NB4 (cell line): Measurements from ENCODE around the gene WDTC1.

Experiments
- DNase-seq: peaks from one replicate; pipeline ENCODE4 v3.0.0; 2010; ENCODE audit warnings: low read depth
- H3K4me3 ChIP-seq: one replicate; pipeline ENCODE4 v1.5.1; 2011; ENCODE audit warnings: mild to moderate bottlenecking, low read depth, low read length, moderate library complexity
- CTCF ChIP-seq: IDR thresholded peaks from one replicate; pipeline ENCODE4 v1.5.1; 2012; ENCODE audit warnings: low read depth, low read length
- MAX ChIP-seq: IDR thresholded peaks from 2 replicates; pipeline ENCODE4 v1.6.1; 2011; ENCODE audit warnings: low read depth, low read length
- MYC ChIP-seq: IDR thresholded peaks from 2 replicates; pipeline ENCODE4 v1.6.1; 2011; ENCODE audit warnings: low read depth, low read length
- POLR2A ChIP-seq: IDR thresholded peaks from 2 replicates; pipeline ENCODE4 v1.6.1; 2011; ENCODE audit warnings: mild to moderate bottlenecking; ENCODE audit not compliant: insufficient read length; ENCODE audit errors: extremely low read depth

Gene WDTC1

GRCh38 chr1:27299385-27300271 lies 65.2 kb downstream of the WDTC1 start:
- no peak for DNase-seq
- TF ChIP-seq MYC, result no peak
- no peak for TF ChIP-seq MAX
- TF ChIP-seq CTCF, result no peak
- no peak for TF ChIP-seq POLR2A
- no peak overlapping the region for H3K4me3 ChIP-seq

GRCh38 chr1:27300341-27301051 lies 66.1 kb downstream of the WDTC1 start:
- H3K4me3 ChIP-seq, result no peak overlapping the region
- peak; percentile 91 for DNase-seq
- TF ChIP-seq POLR2A (no peak), MYC (no peak), MAX (0 out of 2 replicates have a peak, but pooled peaks have one; percentile 11), CTCF (peak; percentile 86)

GRCh38 chr1:27301052-27301422 lies 66.6 kb downstream of the WDTC1 start:
- TF ChIP-seq MAX (no peak), POLR2A (no peak), MYC (no peak), CTCF (no peak)
- DNase-seq, result no peak
- H3K4me3 ChIP-seq, result no peak overlapping the region

- no peak overlapping the region for H3K4me3 ChIP-seq
- TF ChIP-seq CTCF, result no peak
- TF ChIP-seq MYC, result no peak
- TF ChIP-seq MAX, result no peak
- no peak for TF ChIP-seq POLR2A
- DNase-seq, result no peak
Observed at GRCh38 chr1:27301582-27302199, 67.3 kb downstream of the WDTC1 start.

GRCh38 chr1:27302612-27303011 lies 68.2 kb downstream of the WDTC1 start:
- H3K4me3 ChIP-seq, result no peak overlapping the region
- DNase-seq, result no peak
- no peak for TF ChIP-seq MYC
- no peak for TF ChIP-seq MAX
- no peak for TF ChIP-seq POLR2A
- TF ChIP-seq CTCF, result no peak
